Endodermal cell (in vitro differentiated cells): ENCODE results near the gene LMAN1L. TPM values are rescaled to one million over a fixed set of nuclear protein-coding genes. Genes with fewer than 3 reads are reported as not detected.
A peak's percentile ranks its signal among the peaks of the same experiment; 100 is the strongest.

Experiments
- DNase-seq: peaks from one replicate; pipeline ENCODE4 v3.0.0-alpha.2; 2017
- H3K27ac ChIP-seq: 2 replicates; pipeline ENCODE4 v1.5.1; 2013; ENCODE audit warnings: mild to moderate bottlenecking, low read depth, low read length, moderate library complexity
- H3K27me3 ChIP-seq: 2 replicates; pipeline ENCODE4 v1.6.1; 2013; ENCODE audit warnings: mild to moderate bottlenecking, low read length, moderate library complexity; ENCODE audit not compliant: insufficient read depth, control insufficient read depth, poor library complexity, severe bottlenecking
- H3K36me3 ChIP-seq: 2 replicates; pipeline ENCODE4 v1.7.0; 2013; ENCODE audit warnings: mild to moderate bottlenecking, low read length, moderate library complexity; ENCODE audit not compliant: control insufficient read depth, insufficient read depth
- H3K4me1 ChIP-seq: one replicate; pipeline ENCODE4 v1.7.0; 2013; ENCODE audit warnings: low read length; ENCODE audit not compliant: control insufficient read depth, insufficient read depth
- H3K4me3 ChIP-seq: 2 replicates; pipeline ENCODE4 v1.5.1; 2013; ENCODE audit warnings: mild to moderate bottlenecking, low read length, moderate library complexity
- H3K9ac ChIP-seq: 2 replicates; pipeline ENCODE4 v1.6.1; 2013; ENCODE audit warnings: mild to moderate bottlenecking, low read length, moderate library complexity; ENCODE audit not compliant: poor library complexity, severe bottlenecking; ENCODE audit errors: extremely low read depth
- H3K9me3 ChIP-seq: 2 replicates; pipeline ENCODE4 v1.6.1; 2013; ENCODE audit warnings: mild to moderate bottlenecking, low read length, moderate library complexity; ENCODE audit not compliant: control insufficient read depth
- H3K27ac Mint-ChIP-seq: 2 replicates; pipeline ENCODE4 v1.8.0; 2020; ENCODE audit warnings: mixed read lengths
- H3K27me3 Mint-ChIP-seq: 2 replicates; pipeline ENCODE4 v1.8.0; 2021; ENCODE audit warnings: mild to moderate bottlenecking, mixed read lengths; ENCODE audit not compliant: insufficient read depth
- H3K36me3 Mint-ChIP-seq: 2 replicates; pipeline ENCODE4 v1.8.0; 2020; ENCODE audit warnings: low read depth, mixed read lengths
- H3K4me1 Mint-ChIP-seq: 2 replicates; pipeline ENCODE4 v1.8.0; 2020; ENCODE audit warnings: mixed read lengths
- H3K4me3 Mint-ChIP-seq: 2 replicates; pipeline ENCODE4 v1.8.0; 2020; ENCODE audit warnings: mild to moderate bottlenecking, moderate library complexity, mixed read lengths
- H3K9me3 Mint-ChIP-seq: 2 replicates; pipeline ENCODE4 v1.8.0; 2020; ENCODE audit warnings: mild to moderate bottlenecking, mixed read lengths
- WGBS, 2 experiments: methylation state at CpG; one replicate each; pipeline versions ENCODE4 v1.1.5 to v1.1.7; 2013; ENCODE audit warnings: missing lambda C conversion rate in 2 of 2, mixed read lengths in 1 of 2; ENCODE audit not compliant: insufficient coverage in 1 of 2, insufficient read length in 1 of 2; 5-methylcytosine and 5-hydroxymethylcytosine counted together
- total RNA-seq, 2 donors: library from RNA; stranded (reverse); fragmentation: NEBNext Ultra II Directional in 1 of 2; extraction: Animal tissue kit (Norgen Biotek cat#: 25700) in 1 of 2; gene quantifications; 2 replicates in 1 of 2; 3 replicates in 1 of 2; pipeline ENCODE4 v1.2.1, GENCODE V29; 2021
- TF ChIP-seq, protein P1 (sequence below): fragments of 200-600 bp; sonication (generic); conservative IDR thresholded peaks from 2 replicates; pipeline ENCODE4 v1.5.0; 2021; ENCODE audit warnings: antibody characterized with exemption, mild to moderate bottlenecking

The LMAN1L gene
- total RNA-seq, 2 donors from 2014 or later, result not detected

- H3K9ac ChIP-seq, result no peak overlapping the region
- H3K4me3 ChIP-seq, result no peak overlapping the region
- no peak overlapping the region for H3K27ac ChIP-seq
- no peaks in the 10 kb centered on the region for H3K4me1 ChIP-seq
- H3K27me3 Mint-ChIP-seq, result no peaks in the 10 kb centered on the region
- H3K9me3 Mint-ChIP-seq, result no peaks in the 10 kb centered on the region
- no peak overlapping the region for H3K4me3 Mint-ChIP-seq
- no peaks in the 10 kb centered on the region for H3K4me1 Mint-ChIP-seq
- TF ChIP-seq, protein P1, sequence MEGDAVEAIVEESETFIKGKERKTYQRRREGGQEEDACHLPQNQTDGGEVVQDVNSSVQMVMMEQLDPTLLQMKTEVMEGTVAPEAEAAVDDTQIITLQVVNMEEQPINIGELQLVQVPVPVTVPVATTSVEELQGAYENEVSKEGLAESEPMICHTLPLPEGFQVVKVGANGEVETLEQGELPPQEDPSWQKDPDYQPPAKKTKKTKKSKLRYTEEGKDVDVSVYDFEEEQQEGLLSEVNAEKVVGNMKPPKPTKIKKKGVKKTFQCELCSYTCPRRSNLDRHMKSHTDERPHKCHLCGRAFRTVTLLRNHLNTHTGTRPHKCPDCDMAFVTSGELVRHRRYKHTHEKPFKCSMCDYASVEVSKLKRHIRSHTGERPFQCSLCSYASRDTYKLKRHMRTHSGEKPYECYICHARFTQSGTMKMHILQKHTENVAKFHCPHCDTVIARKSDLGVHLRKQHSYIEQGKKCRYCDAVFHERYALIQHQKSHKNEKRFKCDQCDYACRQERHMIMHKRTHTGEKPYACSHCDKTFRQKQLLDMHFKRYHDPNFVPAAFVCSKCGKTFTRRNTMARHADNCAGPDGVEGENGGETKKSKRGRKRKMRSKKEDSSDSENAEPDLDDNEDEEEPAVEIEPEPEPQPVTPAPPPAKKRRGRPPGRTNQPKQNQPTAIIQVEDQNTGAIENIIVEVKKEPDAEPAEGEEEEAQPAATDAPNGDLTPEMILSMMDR, result no peak
- peaks cover 41% of the 10 kb centered on the region for H3K36me3 Mint-ChIP-seq
- no peak for DNase-seq
- H3K9me3 ChIP-seq, result no peaks in the 10 kb centered on the region
- no peak overlapping the region for H3K27ac Mint-ChIP-seq
- no peaks in the 10 kb centered on the region for H3K27me3 ChIP-seq
- WGBS, 2 experiments, result 95 to 96% methylated on average over 4 to 7 of the region's 7 CpGs
- peaks cover 33% of the 10 kb centered on the region for H3K36me3 ChIP-seq
These were observed 39.3 kb downstream of the LMAN1L start for GRCh38 chr15:74851960-74852359.

GRCh38 chr15:74854453-74855022, 41.9 kb downstream of the LMAN1L start:
- TF ChIP-seq, protein P1, result no peak
- H3K27ac Mint-ChIP-seq, result no peak overlapping the region
- no peaks in the 10 kb centered on the region for H3K27me3 ChIP-seq
- DNase-seq, result no peak
- no peak overlapping the region for H3K9ac ChIP-seq
- H3K27me3 Mint-ChIP-seq, result no peaks in the 10 kb centered on the region
- peak overlapping the region; percentile 17 for H3K27ac ChIP-seq
- no peak overlapping the region for H3K4me3 ChIP-seq
- H3K9me3 Mint-ChIP-seq, result no peaks in the 10 kb centered on the region
- H3K36me3 ChIP-seq, result peaks cover 26% of the 10 kb centered on the region
- 92% methylated on average over 2 to 13 of the region's 13 CpGs for WGBS, 2 experiments
- peaks cover 21% of the 10 kb centered on the region for H3K36me3 Mint-ChIP-seq
- no peak overlapping the region for H3K4me3 Mint-ChIP-seq
- H3K4me1 Mint-ChIP-seq, result no peaks in the 10 kb centered on the region
- H3K4me1 ChIP-seq, result no peaks in the 10 kb centered on the region
- H3K9me3 ChIP-seq, result no peaks in the 10 kb centered on the region

GRCh38 chr15:74855857-74856256, 43.2 kb downstream of the LMAN1L start:
- H3K9me3 ChIP-seq, result no peaks in the 10 kb centered on the region
- DNase-seq, result no peak
- Mint-ChIP-seq H3K9me3 (no peaks in the 10 kb centered on the region), H3K4me3 (no peak overlapping the region), H3K36me3 (peaks cover 17% of the 10 kb centered on the region), H3K4me1 (no peaks in the 10 kb centered on the region), H3K27me3 (no peaks in the 10 kb centered on the region), H3K27ac (peak overlapping the region; percentile 52)
- H3K9ac ChIP-seq, result no peak overlapping the region
- no peak overlapping the region for H3K27ac ChIP-seq
- TF ChIP-seq, protein P1, result no peak
- WGBS, 2 experiments, result 90% methylated on average over 2 of the region's 2 CpGs; no CpG with 5 or more reads in 1 of the 2 experiments
- H3K36me3 ChIP-seq, result peaks cover 23% of the 10 kb centered on the region
- no peaks in the 10 kb centered on the region for H3K4me1 ChIP-seq
- H3K4me3 ChIP-seq, result no peak overlapping the region
- no peaks in the 10 kb centered on the region for H3K27me3 ChIP-seq
